ENCODE data around the gene CPA2.
"Not testable (repeated sequence)": the region's sequence is repeated elsewhere in the genome, so short reads cannot be mapped to it uniquely, and the experiment has no call there.

GRCh38 chr7:130249626-130250025, 17.0 kb upstream of the CPA2 start:
- TF ChIP-seq POLR2A (IDR thresholded peaks at IDR 0.05; ENCODE audit: extremely low read depth, insufficient read length); CTCF (IDR thresholded peaks at IDR 0.05; ENCODE audit: low read depth, low read length); MYC (IDR thresholded peaks at IDR 0.05; ENCODE audit: low read depth, low read length): not testable (repeated sequence)
- TF ChIP-seq, protein P1, sequence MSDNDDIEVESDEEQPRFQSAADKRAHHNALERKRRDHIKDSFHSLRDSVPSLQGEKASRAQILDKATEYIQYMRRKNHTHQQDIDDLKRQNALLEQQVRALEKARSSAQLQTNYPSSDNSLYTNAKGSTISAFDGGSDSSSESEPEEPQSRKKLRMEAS (IDR thresholded peaks at IDR 0.05; ENCODE audit: low read depth, low read length), result not testable (repeated sequence)
